ENCODE measurements around the gene AFF3. TPM values are rescaled to one million over a fixed set of nuclear protein-coding genes. Genes with fewer than 3 reads are reported as not detected.

AFF3 gene
- total RNA-seq, 4 donors from 2014 or later, result 3.1 to 5.0 (median 3.7) TPM

DNA sequence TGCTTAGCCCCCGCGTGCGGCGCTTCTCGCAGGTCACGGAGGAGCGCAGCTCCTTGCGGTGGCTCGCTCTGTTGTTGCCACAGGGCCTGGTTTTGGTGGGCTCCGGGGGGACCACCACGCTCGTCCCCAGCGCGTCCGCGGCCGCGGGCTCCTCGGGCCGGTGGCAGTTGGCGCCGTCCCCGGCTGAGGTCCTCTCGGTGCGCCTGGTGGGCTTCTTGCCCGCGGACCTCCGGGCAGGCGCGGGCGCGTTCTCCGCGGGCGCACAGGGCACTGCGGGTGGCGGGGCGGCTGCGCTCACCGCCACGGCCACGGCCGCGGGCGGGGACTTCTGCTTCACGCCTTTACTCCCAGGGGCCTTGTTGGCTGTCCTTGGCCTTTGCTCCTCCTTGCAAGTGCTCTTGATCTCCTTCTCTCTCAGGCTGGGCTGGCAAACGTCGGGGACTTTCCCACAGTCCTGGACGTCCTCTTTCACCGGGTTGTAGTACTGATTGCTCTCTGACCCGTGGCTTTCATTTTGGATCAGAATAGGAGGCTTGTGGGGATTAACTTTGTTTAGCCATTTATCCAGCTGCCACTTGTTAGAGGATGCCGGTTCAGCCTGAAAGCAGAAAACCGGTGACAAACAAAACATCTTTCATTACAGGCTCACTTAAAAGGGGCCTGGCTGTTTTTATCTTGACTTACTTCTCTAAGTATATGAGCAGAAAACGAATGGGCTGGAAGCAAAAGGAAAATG, 548.5 kb downstream of the AFF3 start:
- no peak overlapping the region for H3K27ac ChIP-seq
- WGBS, result 89% methylated on average over 36 of the region's 54 CpGs
- DNase-seq (ENCODE audit: low spot score in 2 of 2), result no peak
- H3K4me1 ChIP-seq, result no peaks in the 10 kb centered on the region
- TF ChIP-seq, protein P1, sequence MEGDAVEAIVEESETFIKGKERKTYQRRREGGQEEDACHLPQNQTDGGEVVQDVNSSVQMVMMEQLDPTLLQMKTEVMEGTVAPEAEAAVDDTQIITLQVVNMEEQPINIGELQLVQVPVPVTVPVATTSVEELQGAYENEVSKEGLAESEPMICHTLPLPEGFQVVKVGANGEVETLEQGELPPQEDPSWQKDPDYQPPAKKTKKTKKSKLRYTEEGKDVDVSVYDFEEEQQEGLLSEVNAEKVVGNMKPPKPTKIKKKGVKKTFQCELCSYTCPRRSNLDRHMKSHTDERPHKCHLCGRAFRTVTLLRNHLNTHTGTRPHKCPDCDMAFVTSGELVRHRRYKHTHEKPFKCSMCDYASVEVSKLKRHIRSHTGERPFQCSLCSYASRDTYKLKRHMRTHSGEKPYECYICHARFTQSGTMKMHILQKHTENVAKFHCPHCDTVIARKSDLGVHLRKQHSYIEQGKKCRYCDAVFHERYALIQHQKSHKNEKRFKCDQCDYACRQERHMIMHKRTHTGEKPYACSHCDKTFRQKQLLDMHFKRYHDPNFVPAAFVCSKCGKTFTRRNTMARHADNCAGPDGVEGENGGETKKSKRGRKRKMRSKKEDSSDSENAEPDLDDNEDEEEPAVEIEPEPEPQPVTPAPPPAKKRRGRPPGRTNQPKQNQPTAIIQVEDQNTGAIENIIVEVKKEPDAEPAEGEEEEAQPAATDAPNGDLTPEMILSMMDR (IDR thresholded peaks at IDR 0.05), result no peak
- TF ChIP-seq POLR2AphosphoS5 (IDR thresholded peaks at IDR 0.05) (no peak), EP300 (IDR thresholded peaks at IDR 0.05) (no peak), POLR2A (IDR thresholded peaks at IDR 0.05) (no peak)
- no peak overlapping the region for H3K4me3 ChIP-seq
- H3K36me3 ChIP-seq, result no peaks in the 10 kb centered on the region
- no peaks in the 10 kb centered on the region for H3K9me3 ChIP-seq
- H3K27me3 ChIP-seq, result no peaks in the 10 kb centered on the region

DNA sequence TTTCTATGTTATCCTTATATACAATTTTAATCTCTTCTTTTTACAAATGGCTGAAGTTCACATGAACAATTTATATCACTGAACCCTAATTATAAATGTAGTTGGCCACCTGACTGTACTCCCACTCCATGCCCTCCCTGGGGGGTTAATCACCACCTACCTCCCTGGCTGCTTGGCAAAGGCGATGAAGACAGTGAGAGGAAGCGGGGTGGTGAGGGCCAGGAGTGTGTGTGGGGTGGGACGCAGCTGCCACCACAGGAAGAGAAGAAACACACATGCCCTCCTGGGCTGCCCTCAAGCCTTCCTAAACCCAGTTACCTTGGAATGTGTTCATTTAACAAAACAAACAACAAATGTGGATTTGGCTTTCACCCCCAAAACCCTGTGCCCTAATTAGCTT, 565.6 kb downstream of the AFF3 start:
- 79% methylated on average over 3 of the region's 3 CpGs for WGBS

DNA sequence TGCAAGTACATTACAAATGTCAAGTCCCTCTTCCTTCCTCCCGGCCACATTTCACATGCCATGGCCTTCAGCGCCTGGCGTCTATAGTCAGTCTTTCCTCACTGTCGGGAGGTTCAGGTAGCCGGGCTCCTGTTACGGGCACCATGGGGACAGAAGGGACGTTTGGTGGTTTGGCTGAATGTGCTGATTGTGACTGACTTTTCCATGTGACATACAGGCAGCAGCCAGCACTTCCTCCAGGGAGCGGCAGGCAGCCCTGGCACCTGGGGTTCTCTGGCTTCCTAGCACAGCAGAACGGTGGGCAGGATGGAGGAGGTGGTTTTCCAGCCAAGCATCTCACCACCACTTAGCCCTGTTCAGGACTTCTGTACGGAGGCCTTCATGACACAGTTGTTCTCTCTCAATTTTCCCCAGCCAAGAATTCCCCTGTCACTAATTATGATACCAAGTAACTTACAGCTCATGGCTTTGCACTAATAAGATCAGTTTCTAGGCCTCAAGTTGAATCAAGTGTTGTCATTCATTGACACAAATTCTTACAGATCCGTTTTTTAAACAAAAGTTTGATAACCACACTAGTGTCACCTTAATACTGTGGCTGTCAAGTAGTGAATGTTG, 568.6 kb downstream of the AFF3 start:
- TF ChIP-seq, protein P1 (IDR thresholded peaks at IDR 0.05), result no peak
- TF ChIP-seq POLR2A (IDR thresholded peaks at IDR 0.05) (no peak), POLR2AphosphoS5 (IDR thresholded peaks at IDR 0.05) (no peak), EP300 (IDR thresholded peaks at IDR 0.05) (no peak)
- Histone ChIP-seq H3K36me3 (no peaks in the 10 kb centered on the region), H3K9me3 (no peaks in the 10 kb centered on the region), H3K27me3 (no peaks in the 10 kb centered on the region), H3K4me3 (no peak overlapping the region), H3K27ac (no peak overlapping the region), H3K4me1 (peaks cover 14% of the 10 kb centered on the region)
- DNase-seq (ENCODE audit: low spot score in 2 of 2), result no peak
- WGBS, result 89% methylated on average over 11 of the region's 11 CpGs

More for the DNA sequence above, 565.6 kb downstream of the AFF3 start:
- Histone ChIP-seq H3K4me3 (no peak overlapping the region), H3K36me3 (no peaks in the 10 kb centered on the region), H3K4me1 (peaks cover 14% of the 10 kb centered on the region), H3K27ac (no peak overlapping the region), H3K27me3 (no peaks in the 10 kb centered on the region), H3K9me3 (no peaks in the 10 kb centered on the region)
- DNase-seq (ENCODE audit: low spot score in 2 of 2), result no peak
- TF ChIP-seq POLR2AphosphoS5 (IDR thresholded peaks at IDR 0.05) (no peak), POLR2A (IDR thresholded peaks at IDR 0.05) (no peak), EP300 (IDR thresholded peaks at IDR 0.05) (no peak)
- TF ChIP-seq, protein P1 (IDR thresholded peaks at IDR 0.05), result no peak

DNA sequence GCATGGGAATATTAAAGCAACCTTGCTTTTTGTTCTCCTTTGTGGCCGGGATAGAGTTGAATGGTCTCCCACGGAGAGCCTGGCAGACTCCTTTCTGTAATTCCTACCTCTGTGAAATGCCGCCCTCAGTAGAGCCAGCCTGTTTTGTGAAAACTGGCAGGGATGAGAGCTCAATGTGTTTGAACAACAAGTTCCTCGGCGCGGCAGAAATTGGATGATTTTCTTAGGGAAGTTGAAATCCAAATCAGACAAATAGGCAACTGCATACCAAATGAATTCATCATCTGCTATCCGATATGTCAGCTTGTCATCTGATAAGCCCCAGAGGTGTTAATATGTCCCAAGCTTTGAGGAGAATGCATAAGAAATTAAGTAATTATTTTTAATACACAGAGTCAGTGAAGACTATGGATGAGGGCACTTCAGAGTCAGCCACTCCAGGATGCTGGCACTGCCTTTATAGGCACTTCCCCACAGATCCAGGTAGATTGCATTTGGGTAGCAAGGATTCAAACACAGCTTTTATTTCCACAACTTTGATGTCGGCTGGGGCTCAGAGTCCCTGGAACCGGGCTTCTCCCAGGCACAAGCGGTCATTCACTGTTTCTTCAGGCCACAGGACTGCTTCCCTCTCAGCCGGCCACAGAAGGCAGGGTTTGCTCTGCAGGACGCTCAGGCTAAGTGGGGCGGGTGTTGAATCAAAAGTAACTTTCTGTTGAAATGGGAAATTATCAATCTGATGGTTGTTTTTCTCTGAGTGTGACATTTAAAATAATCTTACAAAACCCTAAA, 569.8 kb downstream of the AFF3 start:
- H3K36me3 ChIP-seq, result no peaks in the 10 kb centered on the region
- peaks cover 14% of the 10 kb centered on the region for H3K4me1 ChIP-seq
- 62% methylated on average over 13 of the region's 13 CpGs for WGBS
- DNase-seq (ENCODE audit: low spot score in 2 of 2), result no peak
- no peak overlapping the region for H3K4me3 ChIP-seq
- TF ChIP-seq POLR2AphosphoS5 (IDR thresholded peaks at IDR 0.05) (no peak), EP300 (IDR thresholded peaks at IDR 0.05) (no peak), POLR2A (IDR thresholded peaks at IDR 0.05) (no peak)
- TF ChIP-seq, protein P1 (IDR thresholded peaks at IDR 0.05), result no peak
- no peak overlapping the region for H3K27ac ChIP-seq
- H3K9me3 ChIP-seq, result no peaks in the 10 kb centered on the region
- no peaks in the 10 kb centered on the region for H3K27me3 ChIP-seq

DNA sequence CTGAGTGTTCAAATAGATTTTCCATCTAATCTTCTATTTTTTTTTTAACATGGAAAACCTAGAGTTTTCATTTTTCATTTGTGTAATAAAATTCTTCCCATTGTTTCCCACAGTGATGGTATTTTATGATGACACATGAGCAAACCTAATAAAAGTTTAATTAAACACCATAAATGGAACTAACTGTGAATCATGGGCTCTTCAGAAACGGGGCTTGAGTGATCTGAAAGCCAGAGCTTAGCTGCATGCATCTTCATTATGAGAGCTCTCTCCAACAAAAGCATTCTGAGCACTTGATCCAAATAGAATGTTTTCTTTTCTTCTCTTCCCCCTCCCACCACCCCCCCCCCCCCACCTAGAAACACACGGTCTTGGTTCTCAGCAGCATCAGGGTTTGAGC, 570.4 kb downstream of the AFF3 start:
- DNase-seq (ENCODE audit: low spot score in 2 of 2), result no peak
- Histone ChIP-seq H3K4me3 (no peak overlapping the region), H3K27ac (no peak overlapping the region), H3K9me3 (no peaks in the 10 kb centered on the region), H3K27me3 (no peaks in the 10 kb centered on the region), H3K4me1 (peaks cover 14% of the 10 kb centered on the region), H3K36me3 (no peaks in the 10 kb centered on the region)
- WGBS, result 26% methylated on average over 2 of the region's 2 CpGs
- no peak for TF ChIP-seq EP300 (IDR thresholded peaks at IDR 0.05)
- TF ChIP-seq, protein P1 (IDR thresholded peaks at IDR 0.05), result no peak
- TF ChIP-seq POLR2AphosphoS5 (IDR thresholded peaks at IDR 0.05), result no peak
- no peak for TF ChIP-seq POLR2A (IDR thresholded peaks at IDR 0.05)
